Caco-2 (cell line): ENCODE data around the gene ABL1. TPM values are rescaled to one million over a fixed set of nuclear protein-coding genes. Genes with fewer than 3 reads are reported as not detected.

Experiments used
- BruUV-seq: library from RNA; stranded (reverse); fragments of 400-500 nt; replicated peaks from 2 replicates; lab custom pipeline; 2021; lab: Mats Ljungman, UMichigan
- CTCF ChIA-PET: fragments of 300-600 bp; sonication (Branson Sonifier 250); formaldehyde crosslinking; loops from one replicate; lab custom pipeline; 2022; ENCODE audit warnings: antibody characterized with exemption; lab: Charles Lee
- POLR2A ChIA-PET: fragments of 300-600 bp; sonication (Branson Sonifier 250); formaldehyde crosslinking; loops from one replicate; lab custom pipeline; 2022; ENCODE audit warnings: antibody characterized with exemption; lab: Charles Lee
- DNase-seq, 2 experiments: peaks; one replicate each; pipeline versions ENCODE4 v3.0.0 to v3.0.0-alpha.2; 2020 to 2022
- H3K27me3 ChIP-seq: replicated peaks from 2 replicates; pipeline ENCODE4 v1.6.0; 2011; ENCODE audit warnings: low read length; ENCODE audit not compliant: control insufficient read depth, insufficient read depth
- H3K36me3 ChIP-seq: 2 replicates; pipeline ENCODE4 v1.5.1; 2011; ENCODE audit warnings: low read length; ENCODE audit not compliant: control insufficient read depth, insufficient read depth
- H3K4me1 ChIP-seq: fragments of 250-450 bp; sonication (Bioruptor Pico); 2 replicates; pipeline ENCODE4 v1.5.1; 2020; ENCODE audit warnings: mild to moderate bottlenecking
- H3K4me3 ChIP-seq: 2 replicates; pipeline ENCODE4 v1.5.1; 2011; ENCODE audit warnings: low read depth, mild to moderate bottlenecking, control low read depth, low read length
- H3K9me3 ChIP-seq: fragments of 250-450 bp; sonication (Bioruptor Pico); 2 replicates; pipeline ENCODE4 v1.5.1; 2020; ENCODE audit warnings: mild to moderate bottlenecking, moderate library complexity
- H3K27ac Mint-ChIP-seq: one replicate; pipeline ENCODE4 v1.8.0; 2022; ENCODE audit warnings: mixed read lengths; ENCODE audit not compliant: unreplicated experiment
- H3K27me3 Mint-ChIP-seq: one replicate; pipeline ENCODE4 v1.8.0; 2022; ENCODE audit warnings: mixed read lengths; ENCODE audit not compliant: insufficient read depth, unreplicated experiment
- H3K36me3 Mint-ChIP-seq: one replicate; pipeline ENCODE4 v1.8.0; 2022; ENCODE audit warnings: mild to moderate bottlenecking, mixed read lengths; ENCODE audit not compliant: insufficient read depth, unreplicated experiment
- H3K4me1 Mint-ChIP-seq: one replicate; pipeline ENCODE4 v1.8.0; 2022; ENCODE audit warnings: low read depth, mixed read lengths; ENCODE audit not compliant: unreplicated experiment
- H3K4me3 Mint-ChIP-seq: one replicate; pipeline ENCODE4 v1.8.0; 2022; ENCODE audit warnings: mild to moderate bottlenecking, moderate library complexity, mixed read lengths; ENCODE audit not compliant: unreplicated experiment
- H3K9me3 Mint-ChIP-seq: one replicate; pipeline ENCODE4 v1.8.0; 2022; ENCODE audit warnings: mixed read lengths; ENCODE audit not compliant: unreplicated experiment
- intact Hi-C: fragments of 100-400 bp; cut with micrococcal nuclease; formaldehyde crosslinking; loops from one replicate; pipeline ENCODE4 v1.10.0; 2022; ENCODE audit not compliant: unreplicated experiment
- total RNA-seq: library from RNA; stranded (reverse); gene quantifications from 2 replicates; pipeline ENCODE4 v1.2.3, GENCODE V29; 2022
- TF ChIP-seq, protein P1 (sequence below), 2 experiments: fragments of 200-600 bp in 1 of 2; IDR thresholded peaks; 1 replicate in 1 of 2; 2 replicates in 1 of 2; pipeline versions ENCODE4 v1.5.1 to v1.8.0; 2011 to 2022; ENCODE audit warnings: antibody characterized with exemption in 1 of 2, control low read depth in 1 of 2, inconsistent platforms in 1 of 2, low read depth in 1 of 2, low read length in 1 of 2, mild to moderate bottlenecking in 1 of 2, moderate library complexity in 1 of 2; ENCODE audit not compliant: insufficient read depth in 1 of 2, severe bottlenecking in 1 of 2, unreplicated experiment in 1 of 2

ABL1 gene
- total RNA-seq, 1 experiment from 2014 or later, result 55.2 TPM

DNA sequence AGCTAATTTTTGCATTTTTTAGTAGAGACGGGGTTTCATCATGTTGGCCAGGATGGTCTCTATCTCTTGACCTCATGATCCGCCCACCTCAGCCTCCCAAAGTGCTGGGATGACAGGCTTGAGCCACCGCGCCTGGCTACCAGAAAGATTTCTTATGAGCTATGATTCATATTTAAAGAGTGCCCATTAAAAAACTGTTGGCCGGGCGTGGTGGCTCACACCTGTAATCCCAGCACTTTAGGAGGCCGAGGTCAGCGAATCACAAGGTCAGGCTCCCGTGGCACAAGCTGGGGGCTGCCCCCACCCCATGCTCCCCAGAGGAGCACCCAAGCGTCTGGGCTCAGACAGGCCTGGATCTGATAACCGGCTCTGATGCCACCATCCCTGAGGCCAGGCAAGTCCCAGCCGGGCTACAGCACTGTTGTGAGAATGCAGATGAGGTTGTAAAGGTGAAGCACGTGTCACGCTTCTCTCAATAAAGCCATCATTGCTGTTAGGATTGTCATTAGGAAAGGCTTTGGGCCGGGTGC is 47.7 kb downstream of the ABL1 start:
- Histone ChIP-seq H3K4me1 (no peaks in the 10 kb centered on the region), H3K9me3 (no peaks in the 10 kb centered on the region), H3K4me3 (no peak overlapping the region), H3K27me3 (no peaks in the 10 kb centered on the region), H3K36me3 (peaks cover 5% of the 10 kb centered on the region)
- TF ChIP-seq, protein P1, sequence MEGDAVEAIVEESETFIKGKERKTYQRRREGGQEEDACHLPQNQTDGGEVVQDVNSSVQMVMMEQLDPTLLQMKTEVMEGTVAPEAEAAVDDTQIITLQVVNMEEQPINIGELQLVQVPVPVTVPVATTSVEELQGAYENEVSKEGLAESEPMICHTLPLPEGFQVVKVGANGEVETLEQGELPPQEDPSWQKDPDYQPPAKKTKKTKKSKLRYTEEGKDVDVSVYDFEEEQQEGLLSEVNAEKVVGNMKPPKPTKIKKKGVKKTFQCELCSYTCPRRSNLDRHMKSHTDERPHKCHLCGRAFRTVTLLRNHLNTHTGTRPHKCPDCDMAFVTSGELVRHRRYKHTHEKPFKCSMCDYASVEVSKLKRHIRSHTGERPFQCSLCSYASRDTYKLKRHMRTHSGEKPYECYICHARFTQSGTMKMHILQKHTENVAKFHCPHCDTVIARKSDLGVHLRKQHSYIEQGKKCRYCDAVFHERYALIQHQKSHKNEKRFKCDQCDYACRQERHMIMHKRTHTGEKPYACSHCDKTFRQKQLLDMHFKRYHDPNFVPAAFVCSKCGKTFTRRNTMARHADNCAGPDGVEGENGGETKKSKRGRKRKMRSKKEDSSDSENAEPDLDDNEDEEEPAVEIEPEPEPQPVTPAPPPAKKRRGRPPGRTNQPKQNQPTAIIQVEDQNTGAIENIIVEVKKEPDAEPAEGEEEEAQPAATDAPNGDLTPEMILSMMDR (IDR thresholded peaks at IDR 0.05; ENCODE audit: insufficient read depth in 1 of 2, low read depth in 1 of 2, low read length in 1 of 2, severe bottlenecking in 1 of 2, unreplicated experiment in 1 of 2), result no peak
- intact Hi-C loops, result no loop called here
- ChIA-PET POLR2A (no interaction called here), CTCF (interaction anchor here (0.6 kb wide), 1 partner anchor 197 kb away, joined by 3 read pairs; no protein-coding TSS in a partner anchor)
- no peak for DNase-seq
- Mint-ChIP-seq H3K36me3 (peaks cover 82% of the 10 kb centered on the region), H3K27ac (no peak overlapping the region), H3K4me3 (no peak overlapping the region), H3K9me3 (no peaks in the 10 kb centered on the region), H3K4me1 (no peaks in the 10 kb centered on the region), H3K27me3 (no peaks in the 10 kb centered on the region)
- no TSS peak for BruUV-seq

DNA sequence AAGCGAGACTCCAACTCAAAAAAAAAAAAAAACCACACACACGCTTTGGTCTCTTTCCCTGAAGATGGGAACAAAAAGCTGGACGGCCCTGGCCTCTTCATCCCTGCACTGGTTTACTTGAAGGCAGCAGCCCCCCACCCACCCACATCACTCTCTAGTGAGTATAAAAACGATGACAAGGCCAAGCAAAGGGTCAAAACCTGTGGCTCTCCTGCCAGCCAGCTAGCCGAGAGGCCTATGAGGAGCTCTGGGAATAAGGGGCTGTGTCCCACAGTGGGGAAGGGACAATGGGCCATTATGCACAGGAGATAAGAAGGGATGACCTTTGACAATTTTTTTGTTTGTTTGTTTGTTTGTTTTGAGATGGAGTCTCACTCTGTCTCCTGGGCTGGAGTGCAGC is 48.4 kb downstream of the ABL1 start:
- no peaks in the 10 kb centered on the region for H3K27me3 ChIP-seq
- TF ChIP-seq, protein P1 (IDR thresholded peaks at IDR 0.05; ENCODE audit: insufficient read depth in 1 of 2, low read depth in 1 of 2, low read length in 1 of 2, severe bottlenecking in 1 of 2, unreplicated experiment in 1 of 2), result no peak
- peaks cover 82% of the 10 kb centered on the region for H3K36me3 Mint-ChIP-seq
- H3K4me3 Mint-ChIP-seq, result no peak overlapping the region
- no peaks in the 10 kb centered on the region for H3K9me3 Mint-ChIP-seq
- intact Hi-C loops, result no loop called here
- CTCF ChIA-PET, result interaction anchor here (0.6 kb wide), 1 partner anchor 198 kb away, joined by 3 read pairs; no protein-coding TSS in a partner anchor
- no peaks in the 10 kb centered on the region for H3K27me3 Mint-ChIP-seq
- BruUV-seq, result no TSS peak
- H3K4me1 Mint-ChIP-seq, result no peaks in the 10 kb centered on the region
- POLR2A ChIA-PET, result no interaction called here
- no peak for DNase-seq
- H3K4me3 ChIP-seq, result no peak overlapping the region
- H3K4me1 ChIP-seq, result no peaks in the 10 kb centered on the region
- no peaks in the 10 kb centered on the region for H3K9me3 ChIP-seq
- no peak overlapping the region for H3K27ac Mint-ChIP-seq
- peaks cover 5% of the 10 kb centered on the region for H3K36me3 ChIP-seq

DNA sequence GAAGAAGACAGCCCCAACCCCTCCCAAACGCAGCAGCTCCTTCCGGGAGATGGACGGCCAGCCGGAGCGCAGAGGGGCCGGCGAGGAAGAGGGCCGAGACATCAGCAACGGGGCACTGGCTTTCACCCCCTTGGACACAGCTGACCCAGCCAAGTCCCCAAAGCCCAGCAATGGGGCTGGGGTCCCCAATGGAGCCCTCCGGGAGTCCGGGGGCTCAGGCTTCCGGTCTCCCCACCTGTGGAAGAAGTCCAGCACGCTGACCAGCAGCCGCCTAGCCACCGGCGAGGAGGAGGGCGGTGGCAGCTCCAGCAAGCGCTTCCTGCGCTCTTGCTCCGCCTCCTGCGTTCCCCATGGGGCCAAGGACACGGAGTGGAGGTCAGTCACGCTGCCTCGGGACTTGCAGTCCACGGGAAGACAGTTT is 49.1 kb downstream of the ABL1 start:
- no peaks in the 10 kb centered on the region for H3K9me3 Mint-ChIP-seq
- no peak overlapping the region for H3K27ac Mint-ChIP-seq
- intact Hi-C loops, result no loop called here
- no peaks in the 10 kb centered on the region for H3K4me1 Mint-ChIP-seq
- POLR2A ChIA-PET, result no interaction called here
- no peak overlapping the region for H3K4me3 Mint-ChIP-seq
- TF ChIP-seq, protein P1 (IDR thresholded peaks at IDR 0.05; ENCODE audit: insufficient read depth in 1 of 2, low read depth in 1 of 2, low read length in 1 of 2, severe bottlenecking in 1 of 2, unreplicated experiment in 1 of 2), result no peak
- H3K36me3 Mint-ChIP-seq, result peaks cover 81% of the 10 kb centered on the region
- CTCF ChIA-PET, result no interaction called here
- peaks cover 5% of the 10 kb centered on the region for H3K36me3 ChIP-seq
- H3K27me3 ChIP-seq, result no peaks in the 10 kb centered on the region
- no peaks in the 10 kb centered on the region for H3K9me3 ChIP-seq
- no TSS peak for BruUV-seq
- H3K4me1 ChIP-seq, result no peaks in the 10 kb centered on the region
- no peaks in the 10 kb centered on the region for H3K27me3 Mint-ChIP-seq
- DNase-seq, result no peak
- H3K4me3 ChIP-seq, result no peak overlapping the region
